Nephron progenitor cell (in vitro differentiated cells): Measurements from ENCODE around the gene LRRFIP2.
A peak's percentile ranks its signal among the peaks of the same experiment; 100 is the strongest.
"Not testable (repeated sequence)": the region's sequence is repeated elsewhere in the genome, so short reads cannot be mapped to it uniquely, and the experiment has no call there.

Experiments used
- DNase-seq: peaks from one replicate; pipeline ENCODE4 v3.0.0; 2021
- H3K27ac Mint-ChIP-seq: 2 replicates; pipeline ENCODE4 v1.8.0; 2021; ENCODE audit warnings: mild to moderate bottlenecking, moderate library complexity, mixed read lengths
- H3K27me3 Mint-ChIP-seq: 2 replicates; pipeline ENCODE4 v1.8.0; 2021; ENCODE audit warnings: mild to moderate bottlenecking, low read depth, mixed read lengths; ENCODE audit not compliant: poor library complexity
- H3K36me3 Mint-ChIP-seq: 2 replicates; pipeline ENCODE4 v1.8.0; 2021; ENCODE audit warnings: low read depth, mixed read lengths
- H3K4me1 Mint-ChIP-seq: 2 replicates; pipeline ENCODE4 v1.8.0; 2021; ENCODE audit warnings: mixed read lengths
- H3K4me3 Mint-ChIP-seq: 2 replicates; pipeline ENCODE4 v1.8.0; 2021; ENCODE audit warnings: mild to moderate bottlenecking, moderate library complexity, mixed read lengths
- H3K9me3 Mint-ChIP-seq: 2 replicates; pipeline ENCODE4 v1.8.0; 2021; ENCODE audit warnings: mild to moderate bottlenecking, moderate library complexity, mixed read lengths
- TF ChIP-seq, protein P1 (sequence below): fragments of 200-600 bp; sonication (generic); IDR thresholded peaks from 2 replicates; pipeline ENCODE4 v1.5.0; 2021; ENCODE audit warnings: antibody characterized with exemption

Gene LRRFIP2, protein sequence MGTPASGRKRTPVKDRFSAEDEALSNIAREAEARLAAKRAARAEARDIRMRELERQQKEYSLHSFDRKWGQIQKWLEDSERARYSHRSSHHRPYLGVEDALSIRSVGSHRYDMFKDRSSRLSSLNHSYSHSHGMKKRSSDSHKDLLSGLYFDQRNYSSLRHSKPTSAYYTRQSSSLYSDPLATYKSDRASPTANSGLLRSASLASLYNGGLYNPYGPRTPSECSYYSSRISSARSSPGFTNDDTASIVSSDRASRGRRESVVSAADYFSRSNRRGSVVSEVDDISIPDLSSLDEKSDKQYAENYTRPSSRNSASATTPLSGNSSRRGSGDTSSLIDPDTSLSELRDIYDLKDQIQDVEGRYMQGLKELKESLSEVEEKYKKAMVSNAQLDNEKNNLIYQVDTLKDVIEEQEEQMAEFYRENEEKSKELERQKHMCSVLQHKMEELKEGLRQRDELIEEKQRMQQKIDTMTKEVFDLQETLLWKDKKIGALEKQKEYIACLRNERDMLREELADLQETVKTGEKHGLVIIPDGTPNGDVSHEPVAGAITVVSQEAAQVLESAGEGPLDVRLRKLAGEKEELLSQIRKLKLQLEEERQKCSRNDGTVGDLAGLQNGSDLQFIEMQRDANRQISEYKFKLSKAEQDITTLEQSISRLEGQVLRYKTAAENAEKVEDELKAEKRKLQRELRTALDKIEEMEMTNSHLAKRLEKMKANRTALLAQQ

DNA sequence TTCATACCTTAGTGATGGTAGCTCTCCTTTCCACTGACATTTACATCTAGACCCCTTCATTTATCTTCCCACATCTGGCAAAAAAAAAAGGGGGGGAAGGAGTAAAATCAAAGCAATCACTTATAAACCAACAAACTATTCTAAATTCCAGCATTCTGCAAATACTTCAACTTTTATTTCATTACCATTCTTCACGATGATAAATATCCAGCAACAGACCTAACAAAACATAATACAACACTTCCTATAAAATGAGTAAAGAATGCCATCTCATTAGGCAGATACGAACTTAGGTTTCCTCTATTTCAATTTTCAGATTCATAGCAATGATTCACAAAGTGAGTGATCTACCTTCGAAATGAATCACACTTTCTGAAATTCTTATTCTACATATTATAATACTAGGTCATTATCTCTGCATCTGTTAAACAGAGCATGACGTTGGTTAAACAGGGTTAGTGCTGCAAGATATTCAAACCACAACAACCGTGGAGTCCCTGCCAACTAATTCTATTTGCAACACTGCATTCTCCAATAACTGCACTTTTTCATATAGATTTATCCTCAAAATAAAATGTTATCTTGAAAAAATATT, at the start of gene LRRFIP2:
LRRFIP2 (minus strand) TSS at position 51 of the 595 bp plus-strand sequence. CDS start 25,599 bp downstream, outside the sequence.
- no peaks in the 10 kb centered on the region for H3K9me3 Mint-ChIP-seq
- H3K27me3 Mint-ChIP-seq: no peaks in the 10 kb centered on the region
- no peak for DNase-seq
- peak within 1 kb of the TSS; percentile 98 for H3K27ac Mint-ChIP-seq
- TF ChIP-seq, protein P1, sequence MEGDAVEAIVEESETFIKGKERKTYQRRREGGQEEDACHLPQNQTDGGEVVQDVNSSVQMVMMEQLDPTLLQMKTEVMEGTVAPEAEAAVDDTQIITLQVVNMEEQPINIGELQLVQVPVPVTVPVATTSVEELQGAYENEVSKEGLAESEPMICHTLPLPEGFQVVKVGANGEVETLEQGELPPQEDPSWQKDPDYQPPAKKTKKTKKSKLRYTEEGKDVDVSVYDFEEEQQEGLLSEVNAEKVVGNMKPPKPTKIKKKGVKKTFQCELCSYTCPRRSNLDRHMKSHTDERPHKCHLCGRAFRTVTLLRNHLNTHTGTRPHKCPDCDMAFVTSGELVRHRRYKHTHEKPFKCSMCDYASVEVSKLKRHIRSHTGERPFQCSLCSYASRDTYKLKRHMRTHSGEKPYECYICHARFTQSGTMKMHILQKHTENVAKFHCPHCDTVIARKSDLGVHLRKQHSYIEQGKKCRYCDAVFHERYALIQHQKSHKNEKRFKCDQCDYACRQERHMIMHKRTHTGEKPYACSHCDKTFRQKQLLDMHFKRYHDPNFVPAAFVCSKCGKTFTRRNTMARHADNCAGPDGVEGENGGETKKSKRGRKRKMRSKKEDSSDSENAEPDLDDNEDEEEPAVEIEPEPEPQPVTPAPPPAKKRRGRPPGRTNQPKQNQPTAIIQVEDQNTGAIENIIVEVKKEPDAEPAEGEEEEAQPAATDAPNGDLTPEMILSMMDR: no peak
- H3K4me3 Mint-ChIP-seq: peak within 1 kb of the TSS; percentile 94
- peaks cover 27% of the 10 kb centered on the region for H3K36me3 Mint-ChIP-seq
- H3K4me1 Mint-ChIP-seq: peaks cover 62% of the 10 kb centered on the region

- Mint-ChIP-seq H3K9me3 (no peaks in the 10 kb centered on the region), H3K4me1 (peaks cover 49% of the 10 kb centered on the region), H3K4me3 (no peak overlapping the region), H3K27me3 (peaks cover 9% of the 10 kb centered on the region), H3K27ac (no peak overlapping the region), H3K36me3 (no peaks in the 10 kb centered on the region)
- TF ChIP-seq, protein P1: no peak
- no peak for DNase-seq
Measured at GRCh38 chr3:37223576-37223975, 49.2 kb upstream of the LRRFIP2 start.

GRCh38 chr3:37223141-37223558, 48.8 kb upstream of the LRRFIP2 start:
- H3K9me3 Mint-ChIP-seq: no peaks in the 10 kb centered on the region
- no peak for DNase-seq
- no peaks in the 10 kb centered on the region for H3K36me3 Mint-ChIP-seq
- no peak overlapping the region for H3K4me3 Mint-ChIP-seq
- peaks cover 44% of the 10 kb centered on the region for H3K4me1 Mint-ChIP-seq
- TF ChIP-seq, protein P1: no peak
- H3K27me3 Mint-ChIP-seq: peaks cover 9% of the 10 kb centered on the region
- peak overlapping the region; percentile 60 for H3K27ac Mint-ChIP-seq

- not testable (repeated sequence) for H3K27me3 Mint-ChIP-seq, H3K27ac Mint-ChIP-seq, DNase-seq, H3K9me3 Mint-ChIP-seq, H3K4me3 Mint-ChIP-seq, H3K36me3 Mint-ChIP-seq
- peaks cover 38% of the 10 kb centered on the region for H3K4me1 Mint-ChIP-seq
Measured at GRCh38 chr3:37222542-37222941, 48.2 kb upstream of the LRRFIP2 start.

DNA sequence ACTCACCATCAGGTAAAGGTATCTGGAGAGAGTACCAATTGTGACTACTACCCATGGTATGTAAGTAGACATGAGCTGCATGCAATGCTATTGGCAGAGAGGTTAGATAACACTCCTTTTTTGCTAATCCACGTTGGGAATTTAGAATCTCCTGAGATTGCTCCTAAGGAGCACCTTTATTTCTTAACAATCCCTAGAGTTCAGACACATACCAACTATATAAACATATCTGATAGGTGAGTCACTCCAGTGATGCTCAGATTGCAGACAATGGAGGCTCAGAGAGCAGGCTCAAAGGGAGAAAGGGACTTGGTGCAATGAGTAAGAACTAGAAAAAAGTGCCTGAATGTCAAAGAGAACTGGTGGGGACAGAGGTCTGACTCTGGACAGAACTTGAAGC, 47.0 kb upstream of the LRRFIP2 start:
- no peak for DNase-seq
- Mint-ChIP-seq H3K36me3 (peaks cover 4% of the 10 kb centered on the region), H3K27ac (no peak overlapping the region), H3K27me3 (peaks cover 9% of the 10 kb centered on the region), H3K4me1 (peaks cover 36% of the 10 kb centered on the region), H3K9me3 (peaks cover under 1% of the 10 kb centered on the region), H3K4me3 (no peak overlapping the region)
- TF ChIP-seq, protein P1: no peak

GRCh38 chr3:37219266-37219665, 44.9 kb upstream of the LRRFIP2 start:
- peaks cover 9% of the 10 kb centered on the region for H3K27me3 Mint-ChIP-seq
- TF ChIP-seq, protein P1: no peak
- DNase-seq: no peak
- H3K4me3 Mint-ChIP-seq: no peak overlapping the region
- H3K36me3 Mint-ChIP-seq: peaks cover 7% of the 10 kb centered on the region
- H3K27ac Mint-ChIP-seq: no peak overlapping the region
- H3K4me1 Mint-ChIP-seq: peaks cover 39% of the 10 kb centered on the region
- peaks cover 3% of the 10 kb centered on the region for H3K9me3 Mint-ChIP-seq
